Measurements from ENCODE around the gene ATG4C. TPM values are rescaled to one million over a fixed set of nuclear protein-coding genes. Genes with fewer than 3 reads are reported as not detected.

ATG4C gene
- total RNA-seq, 1 donor from 2014 or later, result 12.8 TPM

GRCh38 chr1:62836856-62837540, 53.1 kb downstream of the ATG4C start:
- intact Hi-C loops (cut with micrococcal nuclease), result no loop called here

- intact Hi-C loops (cut with micrococcal nuclease), result loop anchor here (5.0 kb wide), 2 partner anchors 307 to 602 kb away; no protein-coding TSS in a partner anchor
These were observed 56.6 kb downstream of the ATG4C start for GRCh38 chr1:62840555-62840954.

- intact Hi-C loops (cut with micrococcal nuclease), result loop anchor here (5.0 kb wide), 2 partner anchors 306 to 601 kb away; no protein-coding TSS in a partner anchor
These were observed 57.7 kb downstream of the ATG4C start for GRCh38 chr1:62841587-62842169.

- intact Hi-C loops (cut with micrococcal nuclease), result loop anchor here (5.0 kb wide), 2 partner anchors 303 to 598 kb away; no protein-coding TSS in a partner anchor
These were observed 60.1 kb downstream of the ATG4C start for GRCh38 chr1:62844030-62844429.

- intact Hi-C loops (cut with micrococcal nuclease), result no loop called here
These were observed 65.1 kb downstream of the ATG4C start for GRCh38 chr1:62849031-62849430.

GRCh38 chr1:62852253-62852652, 68.3 kb downstream of the ATG4C start:
- intact Hi-C loops (cut with micrococcal nuclease), result no loop called here

- intact Hi-C loops (cut with micrococcal nuclease), result no loop called here
These were observed 73.0 kb downstream of the ATG4C start for GRCh38 chr1:62856960-62857359.

- intact Hi-C loops (cut with micrococcal nuclease), result no loop called here
These were observed 85.4 kb downstream of the ATG4C start for GRCh38 chr1:62869217-62869754.

- intact Hi-C loops (cut with micrococcal nuclease), result no loop called here
These were observed 86.2 kb downstream of the ATG4C start for GRCh38 chr1:62870148-62870547.

- intact Hi-C loops (cut with micrococcal nuclease), result no loop called here
These were observed 91.7 kb downstream of the ATG4C start for GRCh38 chr1:62875676-62876075.

- intact Hi-C loops (cut with micrococcal nuclease), result no loop called here
These were observed 92.6 kb downstream of the ATG4C start for GRCh38 chr1:62876535-62876934.

GRCh38 chr1:62877579-62877978, 93.6 kb downstream of the ATG4C start:
- intact Hi-C loops (cut with micrococcal nuclease), result no loop called here

- intact Hi-C loops (cut with micrococcal nuclease), result no loop called here
These were observed 96.0 kb downstream of the ATG4C start for GRCh38 chr1:62879962-62880361.

GRCh38 chr1:62882201-62883104, 98.5 kb downstream of the ATG4C start:
- intact Hi-C loops (cut with micrococcal nuclease), result no loop called here

- intact Hi-C loops (cut with micrococcal nuclease), result no loop called here
These were observed 100.3 kb downstream of the ATG4C start for GRCh38 chr1:62884156-62884740.

- intact Hi-C loops (cut with micrococcal nuclease), result no loop called here
These were observed 104.0 kb downstream of the ATG4C start for GRCh38 chr1:62887799-62888507.

- intact Hi-C loops (cut with micrococcal nuclease), result no loop called here
These were observed 108.1 kb downstream of the ATG4C start for GRCh38 chr1:62891956-62892562.

- intact Hi-C loops (cut with micrococcal nuclease), result no loop called here
These were observed 113.9 kb downstream of the ATG4C start for GRCh38 chr1:62897788-62898187.

- intact Hi-C loops (cut with micrococcal nuclease), result no loop called here
These were observed 116.6 kb downstream of the ATG4C start for GRCh38 chr1:62900566-62900965.

GRCh38 chr1:62901650-62902049, 117.7 kb downstream of the ATG4C start:
- intact Hi-C loops (cut with micrococcal nuclease), result no loop called here

All from T-helper 2 cell treated with Interferon-gamma antibody and Interleukin-4, amounts not matched to agents 100 ng/mL and 5 ng/mL, for 36 hours (primary cell).